WTC11 (cell line): Measurements from ENCODE around the gene WNT9B. TPM values are rescaled to one million over a fixed set of nuclear protein-coding genes. Genes with fewer than 3 reads are reported as not detected.

ENCODE experiments used
- ATAC-seq: fragments of 200-7000 bp; cut with Tn5 transposase; 2 replicates; pipeline ENCODE4 v1.10.0; 2021; ENCODE audit warnings: mild to moderate bottlenecking, moderate library complexity
- CTCF ChIA-PET: fragments of 300-600 bp; sonication (Branson Sonifier 250); formaldehyde crosslinking; loops from one replicate; lab custom pipeline; 2021; ENCODE audit warnings: antibody characterized with exemption; lab: Charles Lee
- POLR2A ChIA-PET: fragments of 350-600 bp; sonication (Branson Sonifier 250); formaldehyde crosslinking; loops from one replicate; lab custom pipeline; 2021; ENCODE audit warnings: antibody characterized with exemption; lab: Charles Lee
- DNase-seq: peaks from one replicate; pipeline ENCODE4 v3.0.0; 2021; ENCODE audit warnings: low spot score
- H3K27ac Mint-ChIP-seq: 2 replicates; pipeline ENCODE4 v1.8.0; 2021; ENCODE audit warnings: mixed read lengths
- H3K27me3 Mint-ChIP-seq: 2 replicates; pipeline ENCODE4 v1.8.0; 2021; ENCODE audit warnings: low read depth, mild to moderate bottlenecking, moderate library complexity, mixed read lengths
- H3K36me3 Mint-ChIP-seq: 2 replicates; pipeline ENCODE4 v1.8.0; 2021; ENCODE audit warnings: mixed read lengths
- H3K4me1 Mint-ChIP-seq: 2 replicates; pipeline ENCODE4 v1.8.0; 2022; ENCODE audit warnings: mixed read lengths
- H3K4me3 Mint-ChIP-seq: 2 replicates; pipeline ENCODE4 v1.8.0; 2021; ENCODE audit warnings: mild to moderate bottlenecking, moderate library complexity, mixed read lengths
- H3K9me3 Mint-ChIP-seq: 2 replicates; pipeline ENCODE4 v1.8.0; 2021; ENCODE audit warnings: mixed read lengths
- ETV6 ChIP-seq: sonication (generic); formaldehyde crosslinking; IDR thresholded peaks from 2 replicates; pipeline ENCODE4 v1.8.1; 2022; ENCODE audit warnings: mild to moderate bottlenecking, missing genetic modification reagents
- GABPB1 ChIP-seq: sonication (generic); formaldehyde crosslinking; IDR thresholded peaks from 2 replicates; pipeline ENCODE4 v1.8.1; 2023; ENCODE audit warnings: mild to moderate bottlenecking, missing genetic modification reagents
- KAT7 ChIP-seq: sonication (generic); formaldehyde crosslinking; IDR thresholded peaks from 2 replicates; pipeline ENCODE4 v1.8.1; 2023; ENCODE audit warnings: missing genetic modification reagents, mild to moderate bottlenecking, borderline replicate concordance
- NFATC4 ChIP-seq: fragments of 250-450 bp; sonication (Bioruptor Pico); IDR thresholded peaks from 2 replicates; pipeline ENCODE4 v1.9.0; 2021; ENCODE audit warnings: mild to moderate bottlenecking
- NFYB ChIP-seq: sonication (generic); formaldehyde crosslinking; conservative IDR thresholded peaks from 2 replicates; pipeline ENCODE4 v1.8.0; 2022; ENCODE audit warnings: low read depth, missing genetic modification reagents
- ZNF396 ChIP-seq: fragments of 250-450 bp; sonication (Bioruptor Pico); IDR thresholded peaks from 2 replicates; pipeline ENCODE4 v1.8.0; 2021; ENCODE audit warnings: mild to moderate bottlenecking, moderate library complexity, borderline replicate concordance
- ZNF671 ChIP-seq: fragments of 250-450 bp; sonication (Bioruptor Pico); IDR thresholded peaks from 2 replicates; pipeline ENCODE4 v1.8.0; 2021; ENCODE audit warnings: mild to moderate bottlenecking
- total RNA-seq: library from RNA; stranded (reverse); gene quantifications from 3 replicates; pipeline ENCODE4 v1.2.3, GENCODE V29; 2021
- TF ChIP-seq, protein P1 (sequence below): sonication (generic); formaldehyde crosslinking; IDR thresholded peaks from 2 replicates; pipeline ENCODE4 v1.8.0; 2023; ENCODE audit warnings: mild to moderate bottlenecking, missing genetic modification reagents
- TF ChIP-seq, protein P2 (sequence below): sonication (generic); formaldehyde crosslinking; IDR thresholded peaks from 2 replicates; pipeline ENCODE4 v1.8.1; 2022; ENCODE audit warnings: missing genetic modification reagents, borderline replicate concordance
- TF ChIP-seq, protein P3 (sequence below): sonication (generic); formaldehyde crosslinking; IDR thresholded peaks from 2 replicates; pipeline ENCODE4 v1.8.0; 2022; ENCODE audit warnings: missing genetic modification reagents
- TF ChIP-seq, protein P4 (sequence below): sonication (generic); formaldehyde crosslinking; IDR thresholded peaks from 2 replicates; pipeline ENCODE4 v1.8.1; 2023; ENCODE audit warnings: mild to moderate bottlenecking, missing genetic modification reagents
- TF ChIP-seq, protein P5 (sequence below): sonication (generic); formaldehyde crosslinking; IDR thresholded peaks from 2 replicates; pipeline ENCODE4 v1.8.1; 2023; ENCODE audit warnings: mild to moderate bottlenecking, missing genetic modification reagents, moderate library complexity
- TF ChIP-seq, protein P6 (sequence below): sonication (generic); formaldehyde crosslinking; IDR thresholded peaks from 2 replicates; pipeline ENCODE4 v1.8.1; 2022; ENCODE audit warnings: mild to moderate bottlenecking, missing genetic modification reagents, moderate library complexity, borderline replicate concordance
- TF ChIP-seq, protein P7 (sequence below): fragments of 250-450 bp; sonication (Bioruptor Pico); IDR thresholded peaks from 2 replicates; pipeline ENCODE4 v2.1.2; 2022; ENCODE audit warnings: mild to moderate bottlenecking, moderate library complexity
- TF ChIP-seq, protein P8 (sequence below): fragments of 250-450 bp; sonication (Bioruptor Pico); conservative IDR thresholded peaks from 2 replicates; pipeline ENCODE4 v1.9.0; 2021; ENCODE audit warnings: mild to moderate bottlenecking

Gene WNT9B
- total RNA-seq, 1 experiment from 2014 or later = 0.87 TPM

DNA sequence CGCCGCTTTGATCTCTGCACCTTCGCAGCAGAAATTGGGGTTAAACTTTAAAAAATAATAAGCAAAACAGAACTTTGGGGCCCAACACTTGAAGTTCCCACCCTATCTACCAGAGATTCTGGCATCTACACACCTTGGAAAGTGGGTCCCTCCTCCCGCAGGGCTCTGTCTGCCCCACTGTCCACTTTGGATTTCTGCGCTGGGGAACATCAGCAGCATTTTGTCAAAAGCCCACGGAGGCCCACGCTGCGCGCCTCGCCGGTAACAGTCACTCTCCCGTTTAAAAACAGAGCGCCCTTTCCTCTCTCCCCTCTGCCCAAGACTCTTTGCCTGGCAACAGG lies 725 bp upstream of the WNT9B start (continued):
- TF ChIP-seq, protein P1, sequence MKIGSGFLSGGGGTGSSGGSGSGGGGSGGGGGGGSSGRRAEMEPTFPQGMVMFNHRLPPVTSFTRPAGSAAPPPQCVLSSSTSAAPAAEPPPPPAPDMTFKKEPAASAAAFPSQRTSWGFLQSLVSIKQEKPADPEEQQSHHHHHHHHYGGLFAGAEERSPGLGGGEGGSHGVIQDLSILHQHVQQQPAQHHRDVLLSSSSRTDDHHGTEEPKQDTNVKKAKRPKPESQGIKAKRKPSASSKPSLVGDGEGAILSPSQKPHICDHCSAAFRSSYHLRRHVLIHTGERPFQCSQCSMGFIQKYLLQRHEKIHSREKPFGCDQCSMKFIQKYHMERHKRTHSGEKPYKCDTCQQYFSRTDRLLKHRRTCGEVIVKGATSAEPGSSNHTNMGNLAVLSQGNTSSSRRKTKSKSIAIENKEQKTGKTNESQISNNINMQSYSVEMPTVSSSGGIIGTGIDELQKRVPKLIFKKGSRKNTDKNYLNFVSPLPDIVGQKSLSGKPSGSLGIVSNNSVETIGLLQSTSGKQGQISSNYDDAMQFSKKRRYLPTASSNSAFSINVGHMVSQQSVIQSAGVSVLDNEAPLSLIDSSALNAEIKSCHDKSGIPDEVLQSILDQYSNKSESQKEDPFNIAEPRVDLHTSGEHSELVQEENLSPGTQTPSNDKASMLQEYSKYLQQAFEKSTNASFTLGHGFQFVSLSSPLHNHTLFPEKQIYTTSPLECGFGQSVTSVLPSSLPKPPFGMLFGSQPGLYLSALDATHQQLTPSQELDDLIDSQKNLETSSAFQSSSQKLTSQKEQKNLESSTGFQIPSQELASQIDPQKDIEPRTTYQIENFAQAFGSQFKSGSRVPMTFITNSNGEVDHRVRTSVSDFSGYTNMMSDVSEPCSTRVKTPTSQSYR = no peak
- TF ChIP-seq KAT7 = no peak
- TF ChIP-seq, protein P2, sequence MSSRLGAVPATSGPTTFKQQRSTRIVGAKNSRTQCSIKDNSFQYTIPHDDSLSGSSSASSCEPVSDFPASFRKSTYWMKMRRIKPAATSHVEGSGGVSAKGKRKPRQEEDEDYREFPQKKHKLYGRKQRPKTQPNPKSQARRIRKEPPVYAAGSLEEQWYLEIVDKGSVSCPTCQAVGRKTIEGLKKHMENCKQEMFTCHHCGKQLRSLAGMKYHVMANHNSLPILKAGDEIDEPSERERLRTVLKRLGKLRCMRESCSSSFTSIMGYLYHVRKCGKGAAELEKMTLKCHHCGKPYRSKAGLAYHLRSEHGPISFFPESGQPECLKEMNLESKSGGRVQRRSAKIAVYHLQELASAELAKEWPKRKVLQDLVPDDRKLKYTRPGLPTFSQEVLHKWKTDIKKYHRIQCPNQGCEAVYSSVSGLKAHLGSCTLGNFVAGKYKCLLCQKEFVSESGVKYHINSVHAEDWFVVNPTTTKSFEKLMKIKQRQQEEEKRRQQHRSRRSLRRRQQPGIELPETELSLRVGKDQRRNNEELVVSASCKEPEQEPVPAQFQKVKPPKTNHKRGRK = no peak
- TF ChIP-seq NFYB (CRISPR knock-in tag) = no peak
- TF ChIP-seq, protein P3, sequence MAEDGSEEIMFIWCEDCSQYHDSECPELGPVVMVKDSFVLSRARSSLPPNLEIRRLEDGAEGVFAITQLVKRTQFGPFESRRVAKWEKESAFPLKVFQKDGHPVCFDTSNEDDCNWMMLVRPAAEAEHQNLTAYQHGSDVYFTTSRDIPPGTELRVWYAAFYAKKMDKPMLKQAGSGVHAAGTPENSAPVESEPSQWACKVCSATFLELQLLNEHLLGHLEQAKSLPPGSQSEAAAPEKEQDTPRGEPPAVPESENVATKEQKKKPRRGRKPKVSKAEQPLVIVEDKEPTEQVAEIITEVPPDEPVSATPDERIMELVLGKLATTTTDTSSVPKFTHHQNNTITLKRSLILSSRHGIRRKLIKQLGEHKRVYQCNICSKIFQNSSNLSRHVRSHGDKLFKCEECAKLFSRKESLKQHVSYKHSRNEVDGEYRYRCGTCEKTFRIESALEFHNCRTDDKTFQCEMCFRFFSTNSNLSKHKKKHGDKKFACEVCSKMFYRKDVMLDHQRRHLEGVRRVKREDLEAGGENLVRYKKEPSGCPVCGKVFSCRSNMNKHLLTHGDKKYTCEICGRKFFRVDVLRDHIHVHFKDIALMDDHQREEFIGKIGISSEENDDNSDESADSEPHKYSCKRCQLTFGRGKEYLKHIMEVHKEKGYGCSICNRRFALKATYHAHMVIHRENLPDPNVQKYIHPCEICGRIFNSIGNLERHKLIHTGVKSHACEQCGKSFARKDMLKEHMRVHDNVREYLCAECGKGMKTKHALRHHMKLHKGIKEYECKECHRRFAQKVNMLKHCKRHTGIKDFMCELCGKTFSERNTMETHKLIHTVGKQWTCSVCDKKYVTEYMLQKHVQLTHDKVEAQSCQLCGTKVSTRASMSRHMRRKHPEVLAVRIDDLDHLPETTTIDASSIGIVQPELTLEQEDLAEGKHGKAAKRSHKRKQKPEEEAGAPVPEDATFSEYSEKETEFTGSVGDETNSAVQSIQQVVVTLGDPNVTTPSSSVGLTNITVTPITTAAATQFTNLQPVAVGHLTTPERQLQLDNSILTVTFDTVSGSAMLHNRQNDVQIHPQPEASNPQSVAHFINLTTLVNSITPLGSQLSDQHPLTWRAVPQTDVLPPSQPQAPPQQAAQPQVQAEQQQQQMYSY (CRISPR knock-in tag) = no peak
- TF ChIP-seq NFATC4 (CRISPR knock-in tag) = no peak
- TF ChIP-seq, protein P4, sequence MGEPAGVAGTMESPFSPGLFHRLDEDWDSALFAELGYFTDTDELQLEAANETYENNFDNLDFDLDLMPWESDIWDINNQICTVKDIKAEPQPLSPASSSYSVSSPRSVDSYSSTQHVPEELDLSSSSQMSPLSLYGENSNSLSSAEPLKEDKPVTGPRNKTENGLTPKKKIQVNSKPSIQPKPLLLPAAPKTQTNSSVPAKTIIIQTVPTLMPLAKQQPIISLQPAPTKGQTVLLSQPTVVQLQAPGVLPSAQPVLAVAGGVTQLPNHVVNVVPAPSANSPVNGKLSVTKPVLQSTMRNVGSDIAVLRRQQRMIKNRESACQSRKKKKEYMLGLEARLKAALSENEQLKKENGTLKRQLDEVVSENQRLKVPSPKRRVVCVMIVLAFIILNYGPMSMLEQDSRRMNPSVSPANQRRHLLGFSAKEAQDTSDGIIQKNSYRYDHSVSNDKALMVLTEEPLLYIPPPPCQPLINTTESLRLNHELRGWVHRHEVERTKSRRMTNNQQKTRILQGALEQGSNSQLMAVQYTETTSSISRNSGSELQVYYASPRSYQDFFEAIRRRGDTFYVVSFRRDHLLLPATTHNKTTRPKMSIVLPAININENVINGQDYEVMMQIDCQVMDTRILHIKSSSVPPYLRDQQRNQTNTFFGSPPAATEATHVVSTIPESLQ = no peak
- TF ChIP-seq, protein P5, sequence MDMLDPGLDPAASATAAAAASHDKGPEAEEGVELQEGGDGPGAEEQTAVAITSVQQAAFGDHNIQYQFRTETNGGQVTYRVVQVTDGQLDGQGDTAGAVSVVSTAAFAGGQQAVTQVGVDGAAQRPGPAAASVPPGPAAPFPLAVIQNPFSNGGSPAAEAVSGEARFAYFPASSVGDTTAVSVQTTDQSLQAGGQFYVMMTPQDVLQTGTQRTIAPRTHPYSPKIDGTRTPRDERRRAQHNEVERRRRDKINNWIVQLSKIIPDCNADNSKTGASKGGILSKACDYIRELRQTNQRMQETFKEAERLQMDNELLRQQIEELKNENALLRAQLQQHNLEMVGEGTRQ (CRISPR knock-in tag) = no peak
- no peak for TF ChIP-seq GABPB1
- TF ChIP-seq, protein P6, sequence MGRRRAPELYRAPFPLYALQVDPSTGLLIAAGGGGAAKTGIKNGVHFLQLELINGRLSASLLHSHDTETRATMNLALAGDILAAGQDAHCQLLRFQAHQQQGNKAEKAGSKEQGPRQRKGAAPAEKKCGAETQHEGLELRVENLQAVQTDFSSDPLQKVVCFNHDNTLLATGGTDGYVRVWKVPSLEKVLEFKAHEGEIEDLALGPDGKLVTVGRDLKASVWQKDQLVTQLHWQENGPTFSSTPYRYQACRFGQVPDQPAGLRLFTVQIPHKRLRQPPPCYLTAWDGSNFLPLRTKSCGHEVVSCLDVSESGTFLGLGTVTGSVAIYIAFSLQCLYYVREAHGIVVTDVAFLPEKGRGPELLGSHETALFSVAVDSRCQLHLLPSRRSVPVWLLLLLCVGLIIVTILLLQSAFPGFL (CRISPR knock-in tag) = no peak

DNA sequence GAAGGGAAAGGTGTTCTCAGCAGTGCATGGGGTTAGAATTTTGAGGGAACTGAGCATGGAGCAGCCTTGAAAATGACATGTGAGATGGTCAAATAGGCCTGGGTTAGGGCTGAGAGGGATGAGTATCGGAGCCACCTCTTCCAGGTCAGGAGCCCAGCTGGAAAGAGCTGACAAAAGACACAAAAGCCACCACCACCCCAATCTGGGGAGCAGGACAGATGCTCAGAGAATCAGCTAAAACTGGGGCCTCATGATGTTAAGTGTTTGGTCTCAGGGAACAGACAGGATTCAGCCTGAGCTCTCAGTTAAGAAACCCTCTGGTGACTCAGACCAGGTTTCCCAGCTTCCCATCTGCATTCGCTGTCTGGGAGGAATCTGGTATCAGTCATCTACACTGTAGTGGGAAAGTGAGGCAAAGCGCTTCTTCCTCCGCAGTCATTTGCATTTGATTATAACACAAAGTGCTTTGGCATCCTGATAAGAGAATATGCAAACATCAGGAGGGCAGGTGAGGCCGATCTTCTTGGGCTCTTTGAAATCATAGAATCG lies 2.6 kb downstream of the WNT9B start:
- TF ChIP-seq ZNF671 (no peak), ETV6 (CRISPR knock-in tag) (no peak), ZNF396 (CRISPR knock-in tag) (no peak)
- TF ChIP-seq, protein P7, sequence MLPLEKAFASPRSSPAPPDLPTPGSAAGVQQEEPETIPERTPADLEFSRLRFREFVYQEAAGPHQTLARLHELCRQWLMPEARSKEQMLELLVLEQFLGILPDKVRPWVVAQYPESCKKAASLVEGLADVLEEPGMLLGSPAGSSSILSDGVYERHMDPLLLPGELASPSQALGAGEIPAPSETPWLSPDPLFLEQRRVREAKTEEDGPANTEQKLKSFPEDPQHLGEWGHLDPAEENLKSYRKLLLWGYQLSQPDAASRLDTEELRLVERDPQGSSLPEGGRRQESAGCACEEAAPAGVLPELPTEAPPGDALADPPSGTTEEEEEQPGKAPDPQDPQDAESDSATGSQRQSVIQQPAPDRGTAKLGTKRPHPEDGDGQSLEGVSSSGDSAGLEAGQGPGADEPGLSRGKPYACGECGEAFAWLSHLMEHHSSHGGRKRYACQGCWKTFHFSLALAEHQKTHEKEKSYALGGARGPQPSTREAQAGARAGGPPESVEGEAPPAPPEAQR = no peak
- TF ChIP-seq, protein P8, sequence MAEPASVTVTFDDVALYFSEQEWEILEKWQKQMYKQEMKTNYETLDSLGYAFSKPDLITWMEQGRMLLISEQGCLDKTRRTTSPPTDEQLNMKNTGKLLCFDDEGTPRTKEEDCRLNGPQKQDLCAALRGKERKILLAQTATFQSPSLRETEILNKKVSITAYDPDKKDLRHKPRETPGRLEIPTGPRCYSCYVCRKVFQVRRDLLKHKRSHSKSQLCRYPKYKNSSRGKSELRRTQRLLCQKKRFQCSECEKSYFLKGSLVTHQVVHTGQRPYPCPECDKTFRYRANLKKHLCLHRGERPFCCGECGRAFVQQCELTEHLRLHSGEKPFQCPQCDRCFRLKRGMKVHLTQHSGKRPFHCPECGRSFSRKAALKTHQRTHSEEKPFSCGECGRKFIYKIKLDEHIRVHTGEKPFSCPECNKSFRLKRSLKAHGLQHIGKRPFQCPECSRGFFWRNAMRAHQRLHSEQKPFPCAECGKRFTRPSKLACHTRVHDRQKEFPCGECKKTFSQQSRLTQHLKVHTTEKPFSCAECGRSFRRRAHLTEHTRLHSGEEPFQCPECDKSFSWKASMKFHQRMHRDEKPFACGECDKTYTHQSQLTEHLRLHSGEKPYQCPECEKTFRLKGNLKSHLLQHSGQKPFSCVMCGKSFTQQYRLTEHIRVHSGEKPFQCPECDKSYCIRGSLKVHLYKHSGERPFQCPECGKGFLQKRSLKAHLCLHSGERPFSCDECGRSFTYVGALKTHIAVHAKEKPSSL (CRISPR knock-in tag) = no peak
- Mint-ChIP-seq H3K36me3 (no peaks in the 10 kb centered on the region), H3K4me1 (peaks cover 15% of the 10 kb centered on the region), H3K4me3 (no peak overlapping the region), H3K9me3 (0 out of 2 replicates have a peak, but pooled peaks cover 4% of the 10 kb centered on the region), H3K27me3 (peaks cover 54% of the 10 kb centered on the region), H3K27ac (no peak overlapping the region)
- ATAC-seq (no peak), DNase-seq (no peak)
- POLR2A ChIA-PET = interaction anchor here (0.6 kb wide), 1 partner anchor 9 kb away, joined by 4 read pairs; no protein-coding TSS in a partner anchor
- CTCF ChIA-PET = interaction anchor here (0.8 to 1.3 kb wide), 3 partner anchors 23 to 89 kb away, joined by 3 to 6 read pairs (median 3); no protein-coding TSS in a partner anchor
